ENCODE results near the gene LDB2.

DNA sequence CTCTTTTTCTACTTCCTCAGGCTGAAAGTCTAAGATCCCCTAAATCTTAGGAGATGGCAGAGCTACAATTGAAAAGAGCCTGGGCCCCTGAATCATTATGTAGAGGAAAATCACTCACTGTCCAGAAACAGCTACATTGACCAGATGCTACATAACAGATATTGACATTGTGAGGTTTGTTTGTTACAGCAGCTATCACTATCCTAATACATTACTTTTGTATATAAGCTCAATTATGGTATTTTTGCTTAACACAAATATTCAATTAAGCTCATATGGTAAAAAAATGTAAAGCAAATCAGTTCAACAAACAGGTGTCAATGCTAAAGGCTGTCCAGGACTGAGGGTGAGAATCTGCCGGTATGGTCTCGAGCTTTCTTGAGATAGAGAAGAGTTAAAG is 89.4 kb downstream of the LDB2 start:
- TF ChIP-seq, protein P1, sequence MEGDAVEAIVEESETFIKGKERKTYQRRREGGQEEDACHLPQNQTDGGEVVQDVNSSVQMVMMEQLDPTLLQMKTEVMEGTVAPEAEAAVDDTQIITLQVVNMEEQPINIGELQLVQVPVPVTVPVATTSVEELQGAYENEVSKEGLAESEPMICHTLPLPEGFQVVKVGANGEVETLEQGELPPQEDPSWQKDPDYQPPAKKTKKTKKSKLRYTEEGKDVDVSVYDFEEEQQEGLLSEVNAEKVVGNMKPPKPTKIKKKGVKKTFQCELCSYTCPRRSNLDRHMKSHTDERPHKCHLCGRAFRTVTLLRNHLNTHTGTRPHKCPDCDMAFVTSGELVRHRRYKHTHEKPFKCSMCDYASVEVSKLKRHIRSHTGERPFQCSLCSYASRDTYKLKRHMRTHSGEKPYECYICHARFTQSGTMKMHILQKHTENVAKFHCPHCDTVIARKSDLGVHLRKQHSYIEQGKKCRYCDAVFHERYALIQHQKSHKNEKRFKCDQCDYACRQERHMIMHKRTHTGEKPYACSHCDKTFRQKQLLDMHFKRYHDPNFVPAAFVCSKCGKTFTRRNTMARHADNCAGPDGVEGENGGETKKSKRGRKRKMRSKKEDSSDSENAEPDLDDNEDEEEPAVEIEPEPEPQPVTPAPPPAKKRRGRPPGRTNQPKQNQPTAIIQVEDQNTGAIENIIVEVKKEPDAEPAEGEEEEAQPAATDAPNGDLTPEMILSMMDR (IDR thresholded peaks at IDR 0.05): no peak
- no peak for TF ChIP-seq ZFX (IDR thresholded peaks at IDR 0.05; ENCODE audit: borderline replicate concordance)
